OCI-LY7 (cell line): ENCODE measurements around the gene TRAF1. TPM values are rescaled to one million over a fixed set of nuclear protein-coding genes. Genes with fewer than 3 reads are reported as not detected.

Experiments used
- BruUV-seq: library from RNA; stranded (reverse); fragments of 400-500 nt; replicated peaks from 2 replicates; lab custom pipeline; 2021; lab: Mats Ljungman, UMichigan
- CTCF ChIA-PET: fragments of 300-600 bp; sonication (Branson Sonifier 250); formaldehyde crosslinking; loops from one replicate; lab custom pipeline; 2022; ENCODE audit warnings: antibody characterized with exemption; ENCODE audit not compliant: unreplicated experiment; lab: Charles Lee
- POLR2A ChIA-PET: fragments of 300-600 bp; sonication (Branson Sonifier 250); formaldehyde crosslinking; loops from one replicate; lab custom pipeline; 2022; ENCODE audit warnings: antibody characterized with exemption; lab: Charles Lee
- DNase-seq: peaks from one replicate; pipeline ENCODE4 v3.0.0-alpha.2; 2015; ENCODE audit warnings: low spot score
- H2AFZ ChIP-seq: fragments of 200-600 bp; sonication (generic), shearing (Covaris generic); 2 replicates; pipeline ENCODE4 v1.6.1; 2014; ENCODE audit warnings: mild to moderate bottlenecking, antibody characterized with exemption, low read length, moderate library complexity
- H3K27ac ChIP-seq: fragments of 200-600 bp; sonication (generic); 2 replicates; pipeline ENCODE4 v1.5.1; 2014; ENCODE audit warnings: mixed run types, low read depth, mild to moderate bottlenecking, moderate library complexity, low read length, inconsistent platforms; ENCODE audit not compliant: poor library complexity, severe bottlenecking
- H3K36me3 ChIP-seq: fragments of 200-600 bp; sonication (generic); 2 replicates; pipeline ENCODE4 v1.6.1; 2014; ENCODE audit warnings: mild to moderate bottlenecking, antibody characterized with exemption, low read length, moderate library complexity, mixed read lengths; ENCODE audit not compliant: insufficient read depth
- H3K4me1 ChIP-seq: fragments of 200-600 bp; sonication (generic); 2 replicates; pipeline ENCODE4 v1.5.1; 2014; ENCODE audit warnings: mild to moderate bottlenecking, low read length; ENCODE audit not compliant: insufficient read depth, poor library complexity, severe bottlenecking
- H3K4me2 ChIP-seq: fragments of 200-600 bp; sonication (generic); 2 replicates; pipeline ENCODE4 v1.6.1; 2014; ENCODE audit warnings: mild to moderate bottlenecking, low read length
- H3K4me3 ChIP-seq: fragments of 200-600 bp; sonication (generic); 2 replicates; pipeline ENCODE4 v1.5.1; 2014; ENCODE audit warnings: mild to moderate bottlenecking, low read depth, low read length; ENCODE audit not compliant: poor library complexity, severe bottlenecking
- H3K79me2 ChIP-seq: fragments of 200-600 bp; sonication (generic); 2 replicates; pipeline ENCODE4 v1.6.1; 2016; ENCODE audit warnings: low read depth, mild to moderate bottlenecking, low read length, moderate library complexity, mixed read lengths; ENCODE audit not compliant: insufficient read depth
- H3K9me2 ChIP-seq: fragments of 200-600 bp; sonication (generic); 2 replicates; pipeline ENCODE4 v1.6.1; 2016; ENCODE audit warnings: mild to moderate bottlenecking, low read length, mixed read lengths; ENCODE audit not compliant: insufficient read depth
- H3K9me3 ChIP-seq: fragments of 200-600 bp; sonication (generic); 2 replicates; pipeline ENCODE4 v1.6.1; 2014; ENCODE audit warnings: mild to moderate bottlenecking, mixed run types, low read length, mixed read lengths
- H4K20me1 ChIP-seq: fragments of 200-600 bp; sonication (generic); 2 replicates; pipeline ENCODE4 v1.6.1; 2014; ENCODE audit warnings: mild to moderate bottlenecking, antibody characterized with exemption, low read length, moderate library complexity, mixed read lengths; ENCODE audit not compliant: insufficient read depth
- CTCF ChIP-seq: fragments of 200-600 bp; sonication (generic); conservative IDR thresholded peaks from 2 replicates; pipeline ENCODE4 v1.5.1; 2014; ENCODE audit warnings: mild to moderate bottlenecking, antibody characterized with exemption, low read length, moderate library complexity, mixed read lengths
- EZH2phosphoT487 ChIP-seq: fragments of 200-600 bp; sonication (generic); IDR thresholded peaks from 2 replicates; pipeline ENCODE4 v1.6.1; 2018; ENCODE audit warnings: low read depth, borderline replicate concordance, mild to moderate bottlenecking, mixed run types, antibody characterized with exemption, low read length, moderate library complexity, mixed read lengths
- intact Hi-C: fragments of 100-400 bp; cut with micrococcal nuclease; formaldehyde crosslinking; loops from one replicate; pipeline ENCODE4 v1.10.0; 2022; ENCODE audit not compliant: unreplicated experiment
- total RNA-seq, 2 experiments: library from RNA; depleted of rRNA in 1 of 2; stranded (reverse); fragments of >200 nt in 1 of 2; shearing (Covaris generic) in 1 of 2; gene quantifications; 2 replicates each; pipeline ENCODE4 v1.2.3, GENCODE V29; 2014 to 2022

TRAF1 gene
- total RNA-seq, 2 experiments from 2014 or later: 24.2 to 50.5 TPM

DNA sequence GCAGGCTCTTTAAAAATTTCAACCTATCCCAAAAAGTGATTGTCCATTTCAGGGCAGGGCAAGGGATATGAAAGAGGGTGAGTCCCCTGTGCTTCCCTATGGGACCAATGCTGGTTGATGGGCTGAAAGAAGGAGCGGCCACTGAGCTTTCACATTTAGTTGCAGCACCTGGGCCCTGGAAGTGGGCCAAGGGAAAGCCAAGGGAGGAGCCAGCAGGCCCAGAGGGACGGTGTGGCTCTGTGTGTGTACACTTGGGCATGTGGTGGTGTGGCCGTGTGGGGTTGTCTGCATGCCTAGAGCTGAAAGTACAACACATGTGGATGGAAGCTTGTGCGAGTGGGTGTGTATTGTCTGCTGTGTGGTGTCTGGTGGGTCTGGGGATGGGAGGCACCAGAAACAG is 69.9 kb downstream of the TRAF1 start:
- H3K9me2 ChIP-seq: no peaks in the 10 kb centered on the region
- H3K4me2 ChIP-seq: no peak overlapping the region
- CTCF ChIA-PET: no interaction called here
- no TSS peak for BruUV-seq
- DNase-seq: no peak
- peaks cover 97% of the 10 kb centered on the region for H3K36me3 ChIP-seq
- H3K79me2 ChIP-seq: no peaks in the 10 kb centered on the region
- no peak overlapping the region for H3K4me3 ChIP-seq
- no peak for TF ChIP-seq CTCF
- TF ChIP-seq EZH2phosphoT487: no peak
- no peak overlapping the region for H3K27ac ChIP-seq
- POLR2A ChIA-PET: no interaction called here
- H3K9me3 ChIP-seq: no peaks in the 10 kb centered on the region
- H3K4me1 ChIP-seq: no peaks in the 10 kb centered on the region
- no peaks in the 10 kb centered on the region for H4K20me1 ChIP-seq
- intact Hi-C loops: no loop called here
- H2AFZ ChIP-seq: no peak overlapping the region

GRCh38 chr9:120855827-120856670 is 70.5 kb downstream of the TRAF1 start:
- Histone ChIP-seq H3K27ac (no peak overlapping the region), H3K4me3 (no peak overlapping the region), H3K9me2 (no peaks in the 10 kb centered on the region), H2AFZ (no peak overlapping the region), H3K9me3 (no peaks in the 10 kb centered on the region), H4K20me1 (no peaks in the 10 kb centered on the region), H3K36me3 (peaks cover 97% of the 10 kb centered on the region), H3K4me1 (no peaks in the 10 kb centered on the region), H3K4me2 (no peak overlapping the region), H3K79me2 (no peaks in the 10 kb centered on the region)
- CTCF ChIA-PET: no interaction called here
- no peak for DNase-seq
- intact Hi-C loops: no loop called here
- BruUV-seq: TSS peak; percentile 12
- no peak for TF ChIP-seq CTCF
- TF ChIP-seq EZH2phosphoT487: no peak
- POLR2A ChIA-PET: no interaction called here
